ENCODE data around the gene LSR. TPM values are rescaled to one million over a fixed set of nuclear protein-coding genes. Genes with fewer than 3 reads are reported as not detected.
A peak's percentile ranks its signal among the peaks of the same experiment; 100 is the strongest.

The LSR gene
- total RNA-seq, 1 donor from 2014 or later = 74.1 TPM

GRCh38 chr19:35253316-35254286 is 4.8 kb downstream of the LSR start:
- peak overlapping the region; percentile 62 for H3K27ac ChIP-seq
- ATAC-seq (no peak), DNase-seq (no peak)
- H3K36me3 ChIP-seq = peaks cover 37% of the 10 kb centered on the region
- no peak for TF ChIP-seq CTCF (IDR thresholded peaks at IDR 0.05)
- H3K27me3 ChIP-seq (ENCODE audit: low read depth) = peaks cover 16% of the 10 kb centered on the region
- H3K4me1 ChIP-seq = peaks cover 40% of the 10 kb centered on the region
- H3K4me3 ChIP-seq = no peak overlapping the region
- H3K9me3 ChIP-seq = no peaks in the 10 kb centered on the region
- intact Hi-C loops (cut with DNase I) = no loop called here

- Histone ChIP-seq H3K27ac (peak overlapping the region; percentile 62), H3K4me1 (peaks cover 30% of the 10 kb centered on the region), H3K27me3 (ENCODE audit: low read depth) (peaks cover 8% of the 10 kb centered on the region), H3K9me3 (no peaks in the 10 kb centered on the region), H3K36me3 (peaks cover 37% of the 10 kb centered on the region), H3K4me3 (no peak overlapping the region)
- TF ChIP-seq CTCF (IDR thresholded peaks at IDR 0.05) = no peak
- intact Hi-C loops (cut with DNase I) = no loop called here
- ATAC-seq (no peak), DNase-seq (no peak)
These were observed 5.8 kb downstream of the LSR start for GRCh38 chr19:35254341-35255297.

GRCh38 chr19:35256566-35256965 is 7.8 kb downstream of the LSR start:
- no peak overlapping the region for H3K27ac ChIP-seq
- DNase-seq (no peak), ATAC-seq (no peak)
- H3K36me3 ChIP-seq = peaks cover 30% of the 10 kb centered on the region
- no peaks in the 10 kb centered on the region for H3K9me3 ChIP-seq
- H3K4me3 ChIP-seq = no peak overlapping the region
- no peak for TF ChIP-seq CTCF (IDR thresholded peaks at IDR 0.05)
- peaks cover 24% of the 10 kb centered on the region for H3K4me1 ChIP-seq
- intact Hi-C loops (cut with DNase I) = no loop called here
- no peaks in the 10 kb centered on the region for H3K27me3 ChIP-seq (ENCODE audit: low read depth)

- H3K27me3 ChIP-seq (ENCODE audit: low read depth) = no peaks in the 10 kb centered on the region
- no peak overlapping the region for H3K4me3 ChIP-seq
- intact Hi-C loops (cut with DNase I) = no loop called here
- no peak for ATAC-seq
- H3K36me3 ChIP-seq = peaks cover 30% of the 10 kb centered on the region
- no peaks in the 10 kb centered on the region for H3K9me3 ChIP-seq
- H3K27ac ChIP-seq = no peak overlapping the region
- no peak for TF ChIP-seq CTCF (IDR thresholded peaks at IDR 0.05)
- DNase-seq = no peak
- H3K4me1 ChIP-seq = peaks cover 29% of the 10 kb centered on the region
These were observed 8.3 kb downstream of the LSR start for GRCh38 chr19:35257113-35257461.

GRCh38 chr19:35260694-35261304 is 12.0 kb downstream of the LSR start:
- intact Hi-C loops (cut with DNase I) = no loop called here
- TF ChIP-seq CTCF (IDR thresholded peaks at IDR 0.05) = no peak
- peaks cover 26% of the 10 kb centered on the region for H3K4me1 ChIP-seq

More at GRCh38 chr19:35260694-35261304, 12.0 kb downstream of the LSR start:
- no peak for DNase-seq
- Histone ChIP-seq H3K27me3 (ENCODE audit: low read depth) (no peaks in the 10 kb centered on the region), H3K27ac (no peak overlapping the region), H3K4me3 (no peak overlapping the region), H3K9me3 (no peaks in the 10 kb centered on the region), H3K36me3 (peaks cover 31% of the 10 kb centered on the region)
- no peak for ATAC-seq
